SK-N-SH treated with all-trans-retinoic acid at 6 μM for 48 hours (cell line): Measurements from ENCODE around the gene ZNF326.

Source experiments
- ARNTL ChIP-seq: fragments of 450-650 bp; formaldehyde crosslinking; IDR thresholded peaks from 2 replicates; pipeline ENCODE4 v1.5.0; 2020; ENCODE audit warnings: low read depth, mild to moderate bottlenecking, moderate library complexity, borderline replicate concordance
- GLIS3 ChIP-seq: fragments of 250-450 bp; sonication (Bioruptor Pico); IDR thresholded peaks from 2 replicates; pipeline ENCODE4 v1.5.0; 2020; ENCODE audit warnings: mild to moderate bottlenecking, moderate library complexity
- POU6F1 ChIP-seq: fragments of 250-450 bp; sonication (Bioruptor Pico); IDR thresholded peaks from 2 replicates; pipeline ENCODE4 v1.8.0; 2021; ENCODE audit warnings: low read depth, mild to moderate bottlenecking, moderate library complexity, borderline replicate concordance
- SNAI2 ChIP-seq: fragments of 250-450 bp; sonication (Bioruptor Pico); IDR thresholded peaks from 2 replicates; pipeline ENCODE4 v1.5.0; 2020; ENCODE audit warnings: mild to moderate bottlenecking, moderate library complexity
- TOX ChIP-seq: fragments of 250-450 bp; sonication (Bioruptor Pico); IDR thresholded peaks from 2 replicates; pipeline ENCODE4 v1.8.0; 2021; ENCODE audit warnings: mild to moderate bottlenecking, moderate library complexity, borderline replicate concordance
- ZFP30 ChIP-seq: fragments of 450-650 bp; formaldehyde crosslinking; IDR thresholded peaks from 2 replicates; pipeline ENCODE4 v1.5.0; 2022; ENCODE audit warnings: mild to moderate bottlenecking, moderate library complexity
- ZNF70 ChIP-seq: fragments of 450-650 bp; formaldehyde crosslinking; IDR thresholded peaks from 2 replicates; pipeline ENCODE4 v1.5.0; 2020; ENCODE audit warnings: mild to moderate bottlenecking, moderate library complexity
- TF ChIP-seq, protein P1 (sequence below): fragments of 250-450 bp; sonication (Bioruptor Pico); IDR thresholded peaks from 2 replicates; pipeline ENCODE4 v1.5.1; 2020; ENCODE audit warnings: low read depth, mild to moderate bottlenecking, moderate library complexity

DNA sequence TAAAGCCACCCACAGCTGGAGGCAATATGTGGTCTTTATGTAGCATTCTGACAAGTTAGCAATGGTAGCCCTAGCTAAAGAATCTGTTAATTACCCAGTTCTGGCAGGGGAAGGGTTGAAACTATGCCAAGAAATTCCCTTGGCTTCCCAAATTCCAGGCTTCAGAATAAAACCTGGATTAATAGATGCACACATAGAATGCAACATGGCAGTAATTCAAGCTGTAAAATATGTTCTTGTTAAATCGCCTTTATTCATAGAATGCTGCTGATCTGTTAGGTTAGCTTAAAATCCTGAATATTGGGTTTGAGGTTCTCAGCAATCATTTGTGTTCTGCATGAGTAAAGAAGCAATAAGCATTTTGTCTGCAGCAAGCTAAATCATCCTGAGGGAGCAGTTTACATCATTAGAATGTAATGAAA is 80.1 kb downstream of the ZNF326 start:
- no peak for TF ChIP-seq GLIS3 (CRISPR knock-in tag)
- no peak for TF ChIP-seq ZFP30 (CRISPR knock-in tag)
- no peak for TF ChIP-seq ARNTL
- TF ChIP-seq POU6F1 (CRISPR knock-in tag) = no peak
- no peak for TF ChIP-seq TOX (CRISPR knock-in tag)
- no peak for TF ChIP-seq SNAI2 (CRISPR knock-in tag)
- TF ChIP-seq, protein P1, sequence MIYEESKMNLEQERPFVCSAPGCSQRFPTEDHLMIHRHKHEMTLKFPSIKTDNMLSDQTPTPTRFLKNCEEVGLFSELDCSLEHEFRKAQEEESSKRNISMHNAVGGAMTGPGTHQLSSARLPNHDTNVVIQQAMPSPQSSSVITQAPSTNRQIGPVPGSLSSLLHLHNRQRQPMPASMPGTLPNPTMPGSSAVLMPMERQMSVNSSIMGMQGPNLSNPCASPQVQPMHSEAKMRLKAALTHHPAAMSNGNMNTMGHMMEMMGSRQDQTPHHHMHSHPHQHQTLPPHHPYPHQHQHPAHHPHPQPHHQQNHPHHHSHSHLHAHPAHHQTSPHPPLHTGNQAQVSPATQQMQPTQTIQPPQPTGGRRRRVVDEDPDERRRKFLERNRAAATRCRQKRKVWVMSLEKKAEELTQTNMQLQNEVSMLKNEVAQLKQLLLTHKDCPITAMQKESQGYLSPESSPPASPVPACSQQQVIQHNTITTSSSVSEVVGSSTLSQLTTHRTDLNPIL = no peak
- no peak for TF ChIP-seq ZNF70 (CRISPR knock-in tag)
